Endothelial cell of umbilical vein (primary cell): ENCODE measurements around the gene LIX1.

Experiments
- POLR2A ChIP-seq: IDR thresholded peaks from 2 replicates; pipeline ENCODE4 v1.6.1; 2012; ENCODE audit warnings: low read depth, mild to moderate bottlenecking, control low read depth, low read length
- TF ChIP-seq, protein P1 (sequence below), 2 donors: IDR thresholded peaks; 1 replicate in 1 of 2; 2 replicates in 1 of 2; pipeline ENCODE4 v1.5.1; 2011; ENCODE audit warnings: low read length in 2 of 2, mild to moderate bottlenecking in 2 of 2, moderate library complexity in 2 of 2, control low read depth in 1 of 2, inconsistent platforms in 1 of 2, low read depth in 1 of 2; ENCODE audit not compliant: insufficient read depth in 1 of 2; ENCODE audit errors: extremely low read depth in 1 of 2

DNA sequence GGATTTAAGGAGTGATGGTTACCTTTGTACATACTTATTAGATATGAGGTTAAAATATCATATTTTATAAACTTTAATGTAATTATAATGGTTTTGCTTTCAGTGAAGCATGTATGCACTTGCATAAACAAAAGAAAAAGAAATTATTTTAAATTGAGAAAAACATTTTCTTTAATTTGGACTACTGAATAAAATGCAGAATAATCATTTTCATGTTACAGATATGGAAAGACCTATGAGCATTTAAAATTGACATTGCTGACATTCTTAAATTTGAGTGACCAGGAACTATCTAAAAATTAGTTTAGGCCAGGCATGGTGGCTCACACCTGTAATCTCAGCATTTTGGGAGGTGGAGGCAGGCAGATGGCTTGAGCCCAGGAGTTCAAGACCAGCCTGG lies 49.2 kb downstream of the LIX1 start:
- TF ChIP-seq, protein P1, sequence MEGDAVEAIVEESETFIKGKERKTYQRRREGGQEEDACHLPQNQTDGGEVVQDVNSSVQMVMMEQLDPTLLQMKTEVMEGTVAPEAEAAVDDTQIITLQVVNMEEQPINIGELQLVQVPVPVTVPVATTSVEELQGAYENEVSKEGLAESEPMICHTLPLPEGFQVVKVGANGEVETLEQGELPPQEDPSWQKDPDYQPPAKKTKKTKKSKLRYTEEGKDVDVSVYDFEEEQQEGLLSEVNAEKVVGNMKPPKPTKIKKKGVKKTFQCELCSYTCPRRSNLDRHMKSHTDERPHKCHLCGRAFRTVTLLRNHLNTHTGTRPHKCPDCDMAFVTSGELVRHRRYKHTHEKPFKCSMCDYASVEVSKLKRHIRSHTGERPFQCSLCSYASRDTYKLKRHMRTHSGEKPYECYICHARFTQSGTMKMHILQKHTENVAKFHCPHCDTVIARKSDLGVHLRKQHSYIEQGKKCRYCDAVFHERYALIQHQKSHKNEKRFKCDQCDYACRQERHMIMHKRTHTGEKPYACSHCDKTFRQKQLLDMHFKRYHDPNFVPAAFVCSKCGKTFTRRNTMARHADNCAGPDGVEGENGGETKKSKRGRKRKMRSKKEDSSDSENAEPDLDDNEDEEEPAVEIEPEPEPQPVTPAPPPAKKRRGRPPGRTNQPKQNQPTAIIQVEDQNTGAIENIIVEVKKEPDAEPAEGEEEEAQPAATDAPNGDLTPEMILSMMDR (IDR thresholded peaks at IDR 0.05; ENCODE audit: extremely low read depth in 1 of 2, insufficient read depth in 1 of 2, low read depth in 1 of 2, low read length in 2 of 2): no peak
- TF ChIP-seq POLR2A: no peak
